ENCODE measurements around the gene SLC6A3.

SLC6A3 gene

GRCh38 chr5:1445313-1445688 is at the start of gene SLC6A3:
TSS of gene SLC6A3 (minus strand) at chr5:1445440. CDS start at chr5:1443197, 2,243 bp downstream.
- peak; percentile 38 for DNase-seq

- no peak for DNase-seq
Observed at GRCh38 chr5:1493941-1494340, 48.7 kb upstream of the SLC6A3 start.

- no peak for DNase-seq
Observed at GRCh38 chr5:1493413-1493812, 48.2 kb upstream of the SLC6A3 start.

GRCh38 chr5:1492757-1493156 is 47.5 kb upstream of the SLC6A3 start:
- no peak for DNase-seq

- DNase-seq, result no peak
Observed at GRCh38 chr5:1490376-1490775, 45.1 kb upstream of the SLC6A3 start.

GRCh38 chr5:1489754-1490153 is 44.5 kb upstream of the SLC6A3 start:
- no peak for DNase-seq

GRCh38 chr5:1488882-1489680 is 43.8 kb upstream of the SLC6A3 start:
- no peak for DNase-seq

- no peak for DNase-seq
Observed at GRCh38 chr5:1487079-1487764, 42.0 kb upstream of the SLC6A3 start.

GRCh38 chr5:1486271-1486670 is 41.0 kb upstream of the SLC6A3 start:
- DNase-seq, result no peak

GRCh38 chr5:1485579-1486118 is 40.4 kb upstream of the SLC6A3 start:
- DNase-seq, result no peak

GRCh38 chr5:1484730-1485578 is 39.7 kb upstream of the SLC6A3 start:
- no peak for DNase-seq

- no peak for DNase-seq
Observed at GRCh38 chr5:1483856-1484729, 38.9 kb upstream of the SLC6A3 start.

- DNase-seq, result no peak
Observed at GRCh38 chr5:1483064-1483463, 37.8 kb upstream of the SLC6A3 start.

GRCh38 chr5:1481959-1482331 is 36.7 kb upstream of the SLC6A3 start:
- no peak for DNase-seq

GRCh38 chr5:1481266-1481958 is 36.2 kb upstream of the SLC6A3 start:
- no peak for DNase-seq

GRCh38 chr5:1480806-1481205 is 35.6 kb upstream of the SLC6A3 start:
- no peak for DNase-seq

- DNase-seq, result no peak
Observed at GRCh38 chr5:1480217-1480616, 35.0 kb upstream of the SLC6A3 start.

- no peak for DNase-seq
Observed at GRCh38 chr5:1479581-1480188, 34.4 kb upstream of the SLC6A3 start.

- no peak for DNase-seq
Observed at GRCh38 chr5:1479066-1479465, 33.8 kb upstream of the SLC6A3 start.

GRCh38 chr5:1478271-1479035 is 33.2 kb upstream of the SLC6A3 start:
- no peak for DNase-seq

Measured in NCI-H748 treated with DMSO at 0.1 percent for 48 hours (cell line).